ENCODE results near the gene KCNK16.

DNA sequence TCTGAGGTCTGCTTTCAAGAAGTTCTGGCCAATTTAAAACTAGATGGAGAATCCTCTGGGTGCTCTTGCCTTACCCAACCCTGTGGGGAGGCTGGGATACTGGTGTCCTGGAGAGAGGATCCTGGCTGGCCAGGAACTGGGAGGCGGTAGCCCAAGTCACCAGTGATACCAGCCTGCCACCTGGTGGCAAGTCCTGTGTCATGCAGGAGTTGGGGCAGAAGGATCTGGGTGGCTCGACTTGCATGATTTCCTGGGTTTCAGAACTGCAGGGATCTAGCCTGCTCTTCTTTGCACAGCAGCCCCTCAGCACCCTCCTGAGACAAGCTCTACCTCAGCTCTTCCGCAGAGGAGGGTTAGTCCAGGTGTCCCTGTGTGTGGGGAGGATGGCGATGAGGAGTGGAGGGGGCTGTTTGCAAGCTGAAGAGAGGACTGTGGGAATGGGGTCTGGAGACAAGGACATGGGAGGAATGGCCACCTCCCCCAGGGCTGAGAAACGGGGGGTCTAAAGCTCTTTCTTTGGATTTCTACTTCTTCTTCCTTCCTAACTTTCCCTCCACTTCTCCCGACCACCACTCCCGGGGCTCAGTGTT is 12.5 kb downstream of the KCNK16 start:
- TF ChIP-seq POLR2A (IDR thresholded peaks at IDR 0.05): no peak
- TF ChIP-seq, protein P1, sequence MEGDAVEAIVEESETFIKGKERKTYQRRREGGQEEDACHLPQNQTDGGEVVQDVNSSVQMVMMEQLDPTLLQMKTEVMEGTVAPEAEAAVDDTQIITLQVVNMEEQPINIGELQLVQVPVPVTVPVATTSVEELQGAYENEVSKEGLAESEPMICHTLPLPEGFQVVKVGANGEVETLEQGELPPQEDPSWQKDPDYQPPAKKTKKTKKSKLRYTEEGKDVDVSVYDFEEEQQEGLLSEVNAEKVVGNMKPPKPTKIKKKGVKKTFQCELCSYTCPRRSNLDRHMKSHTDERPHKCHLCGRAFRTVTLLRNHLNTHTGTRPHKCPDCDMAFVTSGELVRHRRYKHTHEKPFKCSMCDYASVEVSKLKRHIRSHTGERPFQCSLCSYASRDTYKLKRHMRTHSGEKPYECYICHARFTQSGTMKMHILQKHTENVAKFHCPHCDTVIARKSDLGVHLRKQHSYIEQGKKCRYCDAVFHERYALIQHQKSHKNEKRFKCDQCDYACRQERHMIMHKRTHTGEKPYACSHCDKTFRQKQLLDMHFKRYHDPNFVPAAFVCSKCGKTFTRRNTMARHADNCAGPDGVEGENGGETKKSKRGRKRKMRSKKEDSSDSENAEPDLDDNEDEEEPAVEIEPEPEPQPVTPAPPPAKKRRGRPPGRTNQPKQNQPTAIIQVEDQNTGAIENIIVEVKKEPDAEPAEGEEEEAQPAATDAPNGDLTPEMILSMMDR (IDR thresholded peaks at IDR 0.05 in 8 of 11, conservative IDR thresholded peaks at IDR 0.05 in 3 of 11): peak; percentile 77 to 96 (median 88)
- TF ChIP-seq POLR2AphosphoS5 (IDR thresholded peaks at IDR 0.05): no peak
